Body of pancreas (tissue), 4 donors: ENCODE measurements around the gene LDLRAD4.

ENCODE experiments used
- CTCF ChIP-seq, 7 experiments: fragments of 450-650 bp in 4 of 7; fragments of 200-600 bp in 3 of 7; sonication (generic) in 3 of 7; IDR thresholded peaks; one replicate each; pipeline ENCODE4 v1.5.1; 2016 to 2019; ENCODE audit warnings: antibody characterized with exemption in 7 of 7
- POLR2A ChIP-seq, 3 donors: fragments of 450-650 bp; IDR thresholded peaks; one replicate each; pipeline ENCODE4 v1.6.1; 2016; ENCODE audit warnings: antibody characterized with exemption in 3 of 3, mild to moderate bottlenecking in 2 of 3

- no peak for TF ChIP-seq CTCF (IDR thresholded peaks at IDR 0.05)
- no peak for TF ChIP-seq POLR2A (IDR thresholded peaks at IDR 0.05)
Observed at GRCh38 chr18:13638719-13639595, 420.4 kb downstream of the LDLRAD4 start.
